Uterus (tissue), 4 donors: ENCODE results near the gene SMG9. TPM values are rescaled to one million over a fixed set of nuclear protein-coding genes. Genes with fewer than 3 reads are reported as not detected.

Experiments
- DNase-seq, 2 donors: peaks; one replicate each; pipeline ENCODE4 v3.0.0-alpha.2; 2019 to 2020
- H3K27ac ChIP-seq, 2 donors: fragments of 200-600 bp; sonication (generic); 1 replicate in 1 of 2; 2 replicates in 1 of 2; pipeline ENCODE4 v1.5.1; 2016 to 2018
- H3K27me3 ChIP-seq, 2 donors: fragments of 200-600 bp; sonication (generic); one replicate each; pipeline ENCODE4 v1.5.1; 2018 to 2019; ENCODE audit warnings: control low read depth in 1 of 2
- H3K36me3 ChIP-seq, 2 donors: fragments of 200-600 bp; sonication (generic); one replicate each; pipeline ENCODE4 v1.5.1; 2019; ENCODE audit warnings: control low read depth in 1 of 2
- H3K4me1 ChIP-seq, 2 donors: fragments of 200-600 bp; sonication (generic); one replicate each; pipeline ENCODE4 v1.5.1; 2018 to 2019; ENCODE audit warnings: control low read depth in 1 of 2
- H3K4me3 ChIP-seq, 2 donors: fragments of 200-600 bp; sonication (generic); 1 replicate in 1 of 2; 2 replicates in 1 of 2; pipeline ENCODE4 v1.5.1; 2018 to 2019; ENCODE audit warnings: mild to moderate bottlenecking in 1 of 2
- H3K9me3 ChIP-seq, 2 donors: fragments of 200-600 bp; sonication (generic); one replicate each; pipeline ENCODE4 v1.5.1; 2019; ENCODE audit warnings: control low read depth in 1 of 2
- CTCF ChIP-seq, 4 experiments: fragments of 200-600 bp in 2 of 4; fragments of 450-650 bp in 2 of 4; sonication (generic) in 2 of 4; IDR thresholded peaks; one replicate each; pipeline ENCODE4 v1.5.1; 2016 to 2019; ENCODE audit warnings: antibody characterized with exemption in 4 of 4, mild to moderate bottlenecking in 2 of 4, moderate library complexity in 1 of 4
- POLR2A ChIP-seq, 2 donors: fragments of 450-650 bp; IDR thresholded peaks; one replicate each; pipeline ENCODE4 v1.6.1; 2016; ENCODE audit warnings: antibody characterized with exemption in 2 of 2, mild to moderate bottlenecking in 1 of 2, moderate library complexity in 1 of 2
- intact Hi-C: fragments of 100-400 bp; cut with DNase I; formaldehyde crosslinking; loops from one replicate; pipeline ENCODE4 v1.15.1; 2023; ENCODE audit warnings: low total_unique reads
- total RNA-seq, 4 donors: library from RNA; depleted of rRNA in 3 of 4; stranded (reverse); fragments of >200 nt in 3 of 4; gene quantifications; one replicate each; pipeline versions ENCODE4 v1.1.0 to v1.2.4, GENCODE V29; 2014 to 2023
- donor health status: DM: yes; HTN: yes; CAD: no.

The SMG9 gene
- total RNA-seq, 4 donors from 2014 or later: 14.9 to 44.9 (median 27.2) TPM

GRCh38 chr19:43798546-43799409 is 44.0 kb upstream of the SMG9 start:
- peak overlapping the region; percentile 12 to 18 for H3K4me3 ChIP-seq
- H3K27me3 ChIP-seq: no peaks in the 10 kb centered on the region
- intact Hi-C loops: no loop called here
- no peak overlapping the region for H3K27ac ChIP-seq
- no peaks in the 10 kb centered on the region for H3K36me3 ChIP-seq
- TF ChIP-seq POLR2A (IDR thresholded peaks at IDR 0.05) (no peak), CTCF (IDR thresholded peaks at IDR 0.05) (no peak)
- H3K9me3 ChIP-seq: no peaks in the 10 kb centered on the region
- DNase-seq: no peak
- H3K4me1 ChIP-seq: peaks cover 0 to 5% of the 10 kb centered on the region in 2 donors

- Histone ChIP-seq H3K27me3 (no peaks in the 10 kb centered on the region), H3K4me1 (peaks cover 0 to 5% of the 10 kb centered on the region in 2 donors), H3K4me3 (peak overlapping the region in 1 of 2 donors; percentile 12), H3K9me3 (no peaks in the 10 kb centered on the region), H3K36me3 (no peaks in the 10 kb centered on the region), H3K27ac (no peak overlapping the region)
- no peak for TF ChIP-seq CTCF (IDR thresholded peaks at IDR 0.05)
- no peak for TF ChIP-seq POLR2A (IDR thresholded peaks at IDR 0.05)
- intact Hi-C loops: no loop called here
- no peak for DNase-seq
These were observed 43.3 kb upstream of the SMG9 start for GRCh38 chr19:43798026-43798545.

- Histone ChIP-seq H3K4me3 (no peak overlapping the region), H3K4me1 (peaks cover 0 to 5% of the 10 kb centered on the region in 2 donors), H3K9me3 (no peaks in the 10 kb centered on the region), H3K27ac (no peak overlapping the region), H3K36me3 (no peaks in the 10 kb centered on the region), H3K27me3 (no peaks in the 10 kb centered on the region)
- no peak for DNase-seq
- TF ChIP-seq POLR2A (IDR thresholded peaks at IDR 0.05) (no peak), CTCF (IDR thresholded peaks at IDR 0.05) (no peak)
- intact Hi-C loops: no loop called here
These were observed 42.8 kb upstream of the SMG9 start for GRCh38 chr19:43797556-43797955.

GRCh38 chr19:43797118-43797517 is 42.4 kb upstream of the SMG9 start:
- Histone ChIP-seq H3K4me3 (no peak overlapping the region), H3K27ac (no peak overlapping the region), H3K27me3 (no peaks in the 10 kb centered on the region), H3K9me3 (no peaks in the 10 kb centered on the region), H3K36me3 (no peaks in the 10 kb centered on the region), H3K4me1 (peaks cover 0 to 5% of the 10 kb centered on the region in 2 donors)
- intact Hi-C loops: no loop called here
- no peak for DNase-seq
- TF ChIP-seq POLR2A (IDR thresholded peaks at IDR 0.05): no peak
- no peak for TF ChIP-seq CTCF (IDR thresholded peaks at IDR 0.05)

GRCh38 chr19:43790587-43790986 is 35.8 kb upstream of the SMG9 start:
- no peak for DNase-seq
- Histone ChIP-seq H3K4me1 (no peaks in the 10 kb centered on the region), H3K36me3 (no peaks in the 10 kb centered on the region), H3K27ac (no peak overlapping the region), H3K9me3 (no peaks in the 10 kb centered on the region), H3K27me3 (no peaks in the 10 kb centered on the region), H3K4me3 (no peak overlapping the region)
- intact Hi-C loops: no loop called here
- no peak for TF ChIP-seq POLR2A (IDR thresholded peaks at IDR 0.05)
- no peak for TF ChIP-seq CTCF (IDR thresholded peaks at IDR 0.05)
